OCI-LY3 (cell line): ENCODE data around the gene PRTFDC1.

Experiments used
- CTCF ChIP-seq: fragments of 200-600, 300-600 bp; sonication (generic); IDR thresholded peaks from 2 replicates; pipeline ENCODE4 v1.5.1; 2014; ENCODE audit warnings: antibody characterized with exemption, low read length, low read depth
- EZH2phosphoT487 ChIP-seq: fragments of 200-600 bp; shearing (Covaris generic); IDR thresholded peaks from 2 replicates; pipeline ENCODE4 v1.6.1; 2018; ENCODE audit warnings: antibody characterized with exemption, mixed run types, low read depth

DNA sequence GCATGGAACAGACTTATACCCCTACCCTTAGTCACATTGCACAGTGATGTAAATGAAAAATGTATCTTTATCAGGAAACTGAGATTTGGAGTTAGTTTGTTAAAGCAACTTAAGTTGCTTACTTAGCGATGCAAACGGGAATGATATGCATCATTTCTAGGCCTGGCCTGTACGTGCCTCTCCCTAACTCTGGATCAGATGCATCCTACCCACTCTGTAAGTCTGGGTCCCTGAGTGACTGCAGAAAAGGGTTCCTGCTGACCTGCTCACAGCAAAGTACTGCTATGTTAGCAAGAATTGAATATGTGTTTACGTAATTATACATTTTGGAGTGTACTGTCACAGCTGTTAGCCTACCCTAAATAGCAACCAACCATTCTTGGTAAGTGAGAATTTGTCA is 30.7 kb upstream of the PRTFDC1 start:
- TF ChIP-seq CTCF = no peak
- TF ChIP-seq EZH2phosphoT487 = no peak
